HepG2 (cell line): Measurements from ENCODE around the gene BCL6. TPM values are rescaled to one million over a fixed set of nuclear protein-coding genes. Genes with fewer than 3 reads are reported as not detected.

Source experiments
- AHR ChIP-seq: IDR thresholded peaks from 2 replicates; pipeline ENCODE4 v1.6.1; 2018; ENCODE audit warnings: missing genetic modification reagents, missing compliant biosample characterization
- ASH2L ChIP-seq: fragments of 300-600, 200-600 bp; sonication (generic); IDR thresholded peaks from 2 replicates; pipeline ENCODE4 v1.7.0; 2017; ENCODE audit warnings: low read depth, mild to moderate bottlenecking, moderate library complexity, mixed read lengths, low read length; ENCODE audit not compliant: insufficient read length
- FOXM1 ChIP-seq: sonication (generic); formaldehyde crosslinking; IDR thresholded peaks from 2 replicates; pipeline ENCODE4 v1.5.0; 2020; ENCODE audit warnings: missing genetic modification reagents
- HOXA5 ChIP-seq: sonication (generic); formaldehyde crosslinking; IDR thresholded peaks from 2 replicates; pipeline ENCODE4 v1.4.0; 2020; ENCODE audit warnings: missing genetic modification reagents
- KDM2A ChIP-seq: sonication (generic); formaldehyde crosslinking; IDR thresholded peaks from 2 replicates; pipeline ENCODE4 v1.4.0; 2020; ENCODE audit warnings: low read depth, missing genetic modification reagents, borderline replicate concordance
- MED13 ChIP-seq: sonication (generic); formaldehyde crosslinking; IDR thresholded peaks from 2 replicates; pipeline ENCODE4 v1.5.0; 2020; ENCODE audit warnings: missing genetic modification reagents
- PHF5A ChIP-seq: IDR thresholded peaks from one replicate; pipeline ENCODE4 v1.6.1; 2018; ENCODE audit warnings: low read depth, missing genetic modification reagents; ENCODE audit not compliant: unreplicated experiment
- RFXAP ChIP-seq: sonication (generic); formaldehyde crosslinking; IDR thresholded peaks from 2 replicates; pipeline ENCODE4 v1.4.0; 2020; ENCODE audit warnings: missing genetic modification reagents, borderline replicate concordance
- SMARCC2 ChIP-seq: fragments of 450-650 bp; IDR thresholded peaks from 2 replicates; pipeline ENCODE4 v1.6.1; 2017; ENCODE audit warnings: antibody characterized with exemption, mild to moderate bottlenecking
- SMC3 ChIP-seq: IDR thresholded peaks from 2 replicates; pipeline ENCODE4 v1.6.1; 2011; ENCODE audit warnings: low read length, improper control_type of control experiment
- STAG1 ChIP-seq: sonication (generic); formaldehyde crosslinking; IDR thresholded peaks from 2 replicates; pipeline ENCODE4 v1.4.0; 2020; ENCODE audit warnings: missing genetic modification reagents
- ZFP36L2 ChIP-seq: sonication (generic); formaldehyde crosslinking; IDR thresholded peaks from 2 replicates; pipeline ENCODE4 v1.4.0; 2020; ENCODE audit warnings: missing genetic modification reagents
- ZNF546 ChIP-seq: sonication (generic); formaldehyde crosslinking; conservative IDR thresholded peaks from 2 replicates; pipeline ENCODE4 v1.8.1; 2023; ENCODE audit warnings: mild to moderate bottlenecking, missing genetic modification reagents
- ZNF768 ChIP-seq: sonication (generic); formaldehyde crosslinking; IDR thresholded peaks from 2 replicates; pipeline ENCODE4 v1.4.0; 2020; ENCODE audit warnings: missing genetic modification reagents
- ZSCAN9 ChIP-seq: IDR thresholded peaks from 2 replicates; pipeline ENCODE4 v1.6.1; 2016; ENCODE audit warnings: borderline replicate concordance
- polyA plus RNA-seq, 8 experiments: library from polyadenylated mRNA; depleted of rRNA in 3 of 8; stranded (reverse) in 7 of 8; unstranded in 1 of 8; fragments of >200 nt; fragmentation: Illumina TruSeq in 4 of 8; extraction: Trizol in 4 of 8; gene quantifications; 2 replicates each; pipeline versions ENCODE4 v1.2.1 to v1.2.3, GENCODE V29; 2011 to 2016; ENCODE audit warnings: low read depth in 4 of 8, missing spikeins in 1 of 8, mixed read lengths in 1 of 8; ENCODE audit not compliant: insufficient read depth in 1 of 8
- total RNA-seq, 5 experiments: library from RNA; depleted of rRNA; stranded (reverse); fragments of >200 nt; fragmentation: Illumina TruSeq; extraction: Trizol; gene quantifications; 2 replicates each; pipeline ENCODE4 v1.2.3, GENCODE V29; 2016; ENCODE audit warnings: low read depth in 1 of 5
- TF ChIP-seq, protein P1 (sequence below): sonication (generic); formaldehyde crosslinking; IDR thresholded peaks from 2 replicates; pipeline ENCODE4 v1.4.0; 2020; ENCODE audit warnings: missing genetic modification reagents, borderline replicate concordance
- TF ChIP-seq, protein P2 (sequence below): sonication (generic); formaldehyde crosslinking; IDR thresholded peaks from 2 replicates; pipeline ENCODE4 v1.5.0; 2020; ENCODE audit warnings: missing genetic modification reagents
- TF ChIP-seq, protein P3 (sequence below): sonication (generic); formaldehyde crosslinking; IDR thresholded peaks from 2 replicates; pipeline ENCODE4 v1.5.1; 2020; ENCODE audit warnings: mild to moderate bottlenecking, missing genetic modification reagents, moderate library complexity
- TF ChIP-seq, protein P4 (sequence below): sonication (generic); formaldehyde crosslinking; IDR thresholded peaks from 2 replicates; pipeline ENCODE4 v1.9.0; 2022; ENCODE audit warnings: low read depth, missing genetic modification reagents
- TF ChIP-seq, protein P5 (sequence below): sonication (generic); formaldehyde crosslinking; IDR thresholded peaks from 2 replicates; pipeline ENCODE4 v1.4.0; 2020; ENCODE audit warnings: mild to moderate bottlenecking, missing genetic modification reagents

BCL6 gene
- total and polyA plus RNA-seq, 2 of the 13 experiments (the other 11 are each of a cell fraction or from before 2014, with no cell fraction given), result 21.2 to 53.7 TPM

DNA sequence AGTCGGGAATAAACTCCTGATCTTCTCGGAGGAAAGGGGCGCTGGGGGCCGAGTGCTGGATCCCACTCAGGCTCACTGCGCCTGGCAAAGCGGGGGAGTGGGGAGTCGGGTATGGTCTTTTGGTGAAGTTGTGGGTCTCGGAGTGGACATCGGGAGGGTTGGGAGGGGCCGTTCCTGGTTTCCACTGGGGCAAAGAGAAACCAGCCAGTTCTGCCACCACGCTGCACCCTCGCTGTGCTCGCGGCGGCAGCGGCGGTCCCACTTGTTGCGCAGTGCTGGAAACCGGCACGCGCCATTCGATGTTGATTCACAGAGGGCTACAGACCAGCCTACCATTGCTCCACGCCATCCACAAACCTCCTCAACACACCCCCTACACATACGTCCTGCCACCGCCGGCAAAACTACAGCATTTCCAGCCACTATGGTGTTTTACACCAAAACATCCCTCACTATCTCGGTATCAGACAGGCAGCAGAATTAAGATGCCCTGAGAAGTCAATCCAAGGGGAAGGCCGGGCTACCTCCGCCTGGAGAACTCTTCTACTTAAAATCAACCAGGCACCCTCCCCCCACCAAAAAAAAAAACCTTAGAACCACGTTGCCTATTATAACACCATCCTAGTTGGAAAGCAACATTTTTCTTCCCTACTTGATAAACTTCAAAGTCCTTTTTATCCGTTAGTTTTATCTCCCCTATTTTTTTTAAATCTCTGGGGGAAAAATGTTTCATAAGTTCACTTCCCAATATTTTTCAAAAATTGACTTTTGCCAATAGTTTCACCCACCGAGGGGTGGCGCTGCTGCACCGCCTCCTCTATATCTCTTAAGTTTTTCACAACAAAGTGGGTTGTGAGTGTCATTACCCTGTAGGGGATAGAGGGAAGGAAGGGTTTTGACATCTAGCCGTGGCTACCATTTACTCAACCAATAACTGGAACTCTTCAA, 3.6 kb downstream of the BCL6 start (continued):
- TF ChIP-seq, protein P1, sequence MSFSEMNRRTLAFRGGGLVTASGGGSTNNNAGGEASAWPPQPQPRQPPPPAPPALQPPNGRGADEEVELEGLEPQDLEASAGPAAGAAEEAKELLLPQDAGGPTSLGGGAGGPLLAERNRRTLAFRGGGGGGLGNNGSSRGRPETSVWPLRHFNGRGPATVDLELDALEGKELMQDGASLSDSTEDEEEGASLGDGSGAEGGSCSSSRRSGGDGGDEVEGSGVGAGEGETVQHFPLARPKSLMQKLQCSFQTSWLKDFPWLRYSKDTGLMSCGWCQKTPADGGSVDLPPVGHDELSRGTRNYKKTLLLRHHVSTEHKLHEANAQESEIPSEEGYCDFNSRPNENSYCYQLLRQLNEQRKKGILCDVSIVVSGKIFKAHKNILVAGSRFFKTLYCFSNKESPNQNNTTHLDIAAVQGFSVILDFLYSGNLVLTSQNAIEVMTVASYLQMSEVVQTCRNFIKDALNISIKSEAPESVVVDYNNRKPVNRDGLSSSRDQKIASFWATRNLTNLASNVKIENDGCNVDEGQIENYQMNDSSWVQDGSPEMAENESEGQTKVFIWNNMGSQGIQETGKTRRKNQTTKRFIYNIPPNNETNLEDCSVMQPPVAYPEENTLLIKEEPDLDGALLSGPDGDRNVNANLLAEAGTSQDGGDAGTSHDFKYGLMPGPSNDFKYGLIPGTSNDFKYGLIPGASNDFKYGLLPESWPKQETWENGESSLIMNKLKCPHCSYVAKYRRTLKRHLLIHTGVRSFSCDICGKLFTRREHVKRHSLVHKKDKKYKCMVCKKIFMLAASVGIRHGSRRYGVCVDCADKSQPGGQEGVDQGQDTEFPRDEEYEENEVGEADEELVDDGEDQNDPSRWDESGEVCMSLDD (CRISPR knock-in tag), result no peak
- no peak for TF ChIP-seq ZFP36L2 (CRISPR knock-in tag)
- TF ChIP-seq KDM2A (CRISPR knock-in tag), result peak; percentile 8; the same call in 1 of the 2 replicates
- TF ChIP-seq, protein P2, sequence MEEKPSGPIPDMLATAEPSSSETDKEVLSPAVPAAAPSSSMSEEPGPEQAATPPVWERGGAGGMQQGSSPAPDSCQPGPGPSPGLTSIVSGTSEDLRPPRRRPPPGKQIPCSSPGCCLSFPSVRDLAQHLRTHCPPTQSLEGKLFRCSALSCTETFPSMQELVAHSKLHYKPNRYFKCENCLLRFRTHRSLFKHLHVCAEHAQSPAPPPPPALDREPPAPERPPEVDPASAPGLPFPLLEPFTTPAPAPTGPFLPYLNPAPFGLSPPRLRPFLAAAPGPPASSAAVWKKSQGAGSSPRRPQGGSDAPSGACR (CRISPR knock-in tag), result peak; percentile 57; the same call in 1 of the 2 replicates
- peak; percentile 86 for TF ChIP-seq STAG1 (CRISPR knock-in tag)
- TF ChIP-seq, protein P3, sequence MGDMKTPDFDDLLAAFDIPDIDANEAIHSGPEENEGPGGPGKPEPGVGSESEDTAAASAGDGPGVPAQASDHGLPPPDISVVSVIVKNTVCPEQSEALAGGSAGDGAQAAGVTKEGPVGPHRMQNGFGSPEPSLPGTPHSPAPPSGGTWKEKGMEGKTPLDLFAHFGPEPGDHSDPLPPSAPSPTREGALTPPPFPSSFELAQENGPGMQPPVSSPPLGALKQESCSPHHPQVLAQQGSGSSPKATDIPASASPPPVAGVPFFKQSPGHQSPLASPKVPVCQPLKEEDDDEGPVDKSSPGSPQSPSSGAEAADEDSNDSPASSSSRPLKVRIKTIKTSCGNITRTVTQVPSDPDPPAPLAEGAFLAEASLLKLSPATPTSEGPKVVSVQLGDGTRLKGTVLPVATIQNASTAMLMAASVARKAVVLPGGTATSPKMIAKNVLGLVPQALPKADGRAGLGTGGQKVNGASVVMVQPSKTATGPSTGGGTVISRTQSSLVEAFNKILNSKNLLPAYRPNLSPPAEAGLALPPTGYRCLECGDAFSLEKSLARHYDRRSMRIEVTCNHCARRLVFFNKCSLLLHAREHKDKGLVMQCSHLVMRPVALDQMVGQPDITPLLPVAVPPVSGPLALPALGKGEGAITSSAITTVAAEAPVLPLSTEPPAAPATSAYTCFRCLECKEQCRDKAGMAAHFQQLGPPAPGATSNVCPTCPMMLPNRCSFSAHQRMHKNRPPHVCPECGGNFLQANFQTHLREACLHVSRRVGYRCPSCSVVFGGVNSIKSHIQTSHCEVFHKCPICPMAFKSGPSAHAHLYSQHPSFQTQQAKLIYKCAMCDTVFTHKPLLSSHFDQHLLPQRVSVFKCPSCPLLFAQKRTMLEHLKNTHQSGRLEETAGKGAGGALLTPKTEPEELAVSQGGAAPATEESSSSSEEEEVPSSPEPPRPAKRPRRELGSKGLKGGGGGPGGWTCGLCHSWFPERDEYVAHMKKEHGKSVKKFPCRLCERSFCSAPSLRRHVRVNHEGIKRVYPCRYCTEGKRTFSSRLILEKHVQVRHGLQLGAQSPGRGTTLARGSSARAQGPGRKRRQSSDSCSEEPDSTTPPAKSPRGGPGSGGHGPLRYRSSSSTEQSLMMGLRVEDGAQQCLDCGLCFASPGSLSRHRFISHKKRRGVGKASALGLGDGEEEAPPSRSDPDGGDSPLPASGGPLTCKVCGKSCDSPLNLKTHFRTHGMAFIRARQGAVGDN, result peak; percentile 68
- no peak for TF ChIP-seq ASH2L
- TF ChIP-seq HOXA5, result no peak; the same call in 1 of the 2 replicates
- no peak for TF ChIP-seq ZSCAN9
- TF ChIP-seq ZNF768, result peak; percentile 62; the same call in 1 of the 2 replicates
- TF ChIP-seq RFXAP (CRISPR knock-in tag), result no peak
- TF ChIP-seq, protein P4, sequence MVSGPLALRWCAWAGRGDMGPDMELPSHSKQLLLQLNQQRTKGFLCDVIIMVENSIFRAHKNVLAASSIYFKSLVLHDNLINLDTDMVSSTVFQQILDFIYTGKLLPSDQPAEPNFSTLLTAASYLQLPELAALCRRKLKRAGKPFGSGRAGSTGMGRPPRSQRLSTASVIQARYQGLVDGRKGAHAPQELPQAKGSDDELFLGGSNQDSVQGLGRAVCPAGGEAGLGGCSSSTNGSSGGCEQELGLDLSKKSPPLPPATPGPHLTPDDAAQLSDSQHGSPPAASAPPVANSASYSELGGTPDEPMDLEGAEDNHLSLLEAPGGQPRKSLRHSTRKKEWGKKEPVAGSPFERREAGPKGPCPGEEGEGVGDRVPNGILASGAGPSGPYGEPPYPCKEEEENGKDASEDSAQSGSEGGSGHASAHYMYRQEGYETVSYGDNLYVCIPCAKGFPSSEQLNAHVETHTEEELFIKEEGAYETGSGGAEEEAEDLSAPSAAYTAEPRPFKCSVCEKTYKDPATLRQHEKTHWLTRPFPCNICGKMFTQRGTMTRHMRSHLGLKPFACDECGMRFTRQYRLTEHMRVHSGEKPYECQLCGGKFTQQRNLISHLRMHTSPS (CRISPR knock-in tag), result no peak
- peak; percentile 77 for TF ChIP-seq SMC3
- no peak for TF ChIP-seq SMARCC2
- no peak for TF ChIP-seq AHR (CRISPR knock-in tag)
- TF ChIP-seq ZNF546, result no peak
- no peak for TF ChIP-seq PHF5A (CRISPR knock-in tag)
- TF ChIP-seq, protein P5, sequence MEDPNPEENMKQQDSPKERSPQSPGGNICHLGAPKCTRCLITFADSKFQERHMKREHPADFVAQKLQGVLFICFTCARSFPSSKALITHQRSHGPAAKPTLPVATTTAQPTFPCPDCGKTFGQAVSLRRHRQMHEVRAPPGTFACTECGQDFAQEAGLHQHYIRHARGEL, result no peak
- TF ChIP-seq FOXM1, result no peak
- TF ChIP-seq MED13 (CRISPR knock-in tag), result 0 out of 2 replicates have a peak, but pooled peaks have one; percentile 2
